B cell (primary cell): Measurements from ENCODE around the gene KNL1.

ENCODE experiments used
- CTCF ChIP-seq: fragments of 200-600 bp; IDR thresholded peaks from one replicate; pipeline ENCODE4 v1.8.0; 2022; ENCODE audit warnings: antibody characterized with exemption, mild to moderate bottlenecking
- EZH2 ChIP-seq: IDR thresholded peaks from 2 replicates; pipeline ENCODE4 v1.6.1; 2012; ENCODE audit warnings: borderline replicate concordance, low read depth, mild to moderate bottlenecking, moderate library complexity, low read length; ENCODE audit not compliant: insufficient read depth, poor library complexity, severe bottlenecking

- TF ChIP-seq CTCF (no peak), EZH2 (no peak)
Measured at GRCh38 chr15:40582726-40583246, 11.3 kb upstream of the KNL1 start.
